HEK293 (cell line): ENCODE results near the gene BMERB1.

Source experiments
- KLF1 ChIP-seq: fragments of 450-650 bp; formaldehyde crosslinking; IDR thresholded peaks from 2 replicates; pipeline ENCODE4 v1.5.1; 2016; ENCODE audit warnings: missing biosample characterization, missing genetic modification characterization
- ZFP41 ChIP-seq: fragments of 450-650 bp; formaldehyde crosslinking; IDR thresholded peaks from 2 replicates; pipeline ENCODE4 v1.5.1; 2016; ENCODE audit warnings: missing biosample characterization, missing genetic modification characterization, borderline replicate concordance
- ZNF175 ChIP-seq: fragments of 450-650 bp; formaldehyde crosslinking; IDR thresholded peaks from 2 replicates; pipeline ENCODE4 v1.5.1; 2016; ENCODE audit warnings: missing biosample characterization, missing genetic modification characterization
- ZNF24 ChIP-seq: fragments of 450-650 bp; formaldehyde crosslinking; IDR thresholded peaks from 2 replicates; pipeline ENCODE4 v1.5.1; 2016; ENCODE audit warnings: missing biosample characterization, missing genetic modification characterization
- ZNF311 ChIP-seq: fragments of 450-650 bp; formaldehyde crosslinking; IDR thresholded peaks from 2 replicates; pipeline ENCODE4 v1.5.1; 2017; ENCODE audit warnings: missing biosample characterization, missing genetic modification characterization, borderline replicate concordance
- ZNF416 ChIP-seq: fragments of 450-650 bp; formaldehyde crosslinking; IDR thresholded peaks from 2 replicates; pipeline ENCODE4 v1.5.1; 2016; ENCODE audit warnings: missing biosample characterization, missing genetic modification characterization
- ZNF530 ChIP-seq: fragments of 450-650 bp; formaldehyde crosslinking; IDR thresholded peaks from 2 replicates; pipeline ENCODE4 v1.5.1; 2016; ENCODE audit warnings: low read depth, missing biosample characterization, missing genetic modification characterization
- ZNF596 ChIP-seq: fragments of 450-650 bp; IDR thresholded peaks from 2 replicates; pipeline ENCODE4 v1.5.0; 2018; ENCODE audit warnings: missing biosample characterization, mild to moderate bottlenecking, missing genetic modification characterization, moderate library complexity
- TF ChIP-seq, protein P1 (sequence below): fragments of 450-650 bp; formaldehyde crosslinking; IDR thresholded peaks from 2 replicates; pipeline ENCODE4 v1.5.1; 2016; ENCODE audit warnings: missing biosample characterization, missing genetic modification characterization
- TF ChIP-seq, protein P2 (sequence below): fragments of 450-650 bp; formaldehyde crosslinking; IDR thresholded peaks from 2 replicates; pipeline ENCODE4 v1.5.1; 2016; ENCODE audit warnings: missing biosample characterization, missing genetic modification characterization, low read depth
- TF ChIP-seq, protein P3 (sequence below): fragments of 450-650 bp; formaldehyde crosslinking; IDR thresholded peaks from 2 replicates; pipeline ENCODE4 v1.5.1; 2016; ENCODE audit warnings: missing biosample characterization, missing genetic modification characterization, borderline replicate concordance
- TF ChIP-seq, protein P4 (sequence below): fragments of 450-650 bp; IDR thresholded peaks from 2 replicates; pipeline ENCODE4 v1.5.1; 2018; ENCODE audit warnings: missing biosample characterization, mild to moderate bottlenecking, missing genetic modification characterization
- TF ChIP-seq, protein P5 (sequence below): fragments of 450-650 bp; formaldehyde crosslinking; IDR thresholded peaks from 2 replicates; pipeline ENCODE4 v1.5.1; 2016; ENCODE audit warnings: missing biosample characterization, missing genetic modification characterization

DNA sequence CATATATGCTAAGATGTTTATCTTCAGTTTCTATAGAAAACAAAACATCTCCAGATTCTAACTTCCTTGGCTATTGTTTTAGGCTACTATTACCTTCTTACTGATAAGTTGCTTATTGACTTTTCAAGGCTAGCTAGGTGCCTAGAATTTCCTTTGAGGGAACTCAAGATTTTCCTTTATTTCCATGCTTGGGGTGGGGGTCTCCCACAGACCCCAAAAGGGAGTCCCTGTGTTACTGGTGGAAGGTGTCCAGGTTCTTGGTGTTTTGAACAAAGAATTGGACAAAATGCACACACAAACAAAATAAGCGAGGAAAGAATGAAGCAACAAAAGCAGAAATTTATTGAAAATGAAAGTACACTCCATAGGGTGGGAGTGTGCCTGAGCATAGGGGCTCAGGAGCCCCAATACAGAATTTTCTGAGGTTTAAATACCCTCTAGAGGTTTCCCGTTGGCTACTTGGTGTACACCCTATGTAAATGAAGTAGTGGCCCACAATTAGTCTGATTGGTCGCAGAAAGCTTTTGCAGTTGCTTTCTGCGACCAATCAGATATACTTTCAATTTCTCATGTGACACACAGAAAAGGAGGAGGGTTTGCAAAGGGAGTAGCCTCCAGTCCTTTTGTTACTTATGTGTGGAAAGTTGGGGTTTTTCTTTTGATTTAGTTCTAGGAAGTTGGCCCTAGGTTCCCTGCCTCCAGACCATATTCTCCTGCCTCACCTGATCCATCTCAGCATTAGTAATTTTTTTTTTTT, 141.1 kb downstream of the BMERB1 start:
- TF ChIP-seq, protein P1, sequence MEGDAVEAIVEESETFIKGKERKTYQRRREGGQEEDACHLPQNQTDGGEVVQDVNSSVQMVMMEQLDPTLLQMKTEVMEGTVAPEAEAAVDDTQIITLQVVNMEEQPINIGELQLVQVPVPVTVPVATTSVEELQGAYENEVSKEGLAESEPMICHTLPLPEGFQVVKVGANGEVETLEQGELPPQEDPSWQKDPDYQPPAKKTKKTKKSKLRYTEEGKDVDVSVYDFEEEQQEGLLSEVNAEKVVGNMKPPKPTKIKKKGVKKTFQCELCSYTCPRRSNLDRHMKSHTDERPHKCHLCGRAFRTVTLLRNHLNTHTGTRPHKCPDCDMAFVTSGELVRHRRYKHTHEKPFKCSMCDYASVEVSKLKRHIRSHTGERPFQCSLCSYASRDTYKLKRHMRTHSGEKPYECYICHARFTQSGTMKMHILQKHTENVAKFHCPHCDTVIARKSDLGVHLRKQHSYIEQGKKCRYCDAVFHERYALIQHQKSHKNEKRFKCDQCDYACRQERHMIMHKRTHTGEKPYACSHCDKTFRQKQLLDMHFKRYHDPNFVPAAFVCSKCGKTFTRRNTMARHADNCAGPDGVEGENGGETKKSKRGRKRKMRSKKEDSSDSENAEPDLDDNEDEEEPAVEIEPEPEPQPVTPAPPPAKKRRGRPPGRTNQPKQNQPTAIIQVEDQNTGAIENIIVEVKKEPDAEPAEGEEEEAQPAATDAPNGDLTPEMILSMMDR (tag by site-specific recombination), result no peak
- TF ChIP-seq ZNF596 (no peak), ZNF24 (tag by site-specific recombination) (no peak), ZFP41 (tag by site-specific recombination) (no peak), KLF1 (tag by site-specific recombination) (no peak), ZNF416 (no peak), ZNF175 (tag by site-specific recombination) (no peak), ZNF530 (tag by site-specific recombination) (no peak), ZNF311 (tag by site-specific recombination) (no peak)
- TF ChIP-seq, protein P2, sequence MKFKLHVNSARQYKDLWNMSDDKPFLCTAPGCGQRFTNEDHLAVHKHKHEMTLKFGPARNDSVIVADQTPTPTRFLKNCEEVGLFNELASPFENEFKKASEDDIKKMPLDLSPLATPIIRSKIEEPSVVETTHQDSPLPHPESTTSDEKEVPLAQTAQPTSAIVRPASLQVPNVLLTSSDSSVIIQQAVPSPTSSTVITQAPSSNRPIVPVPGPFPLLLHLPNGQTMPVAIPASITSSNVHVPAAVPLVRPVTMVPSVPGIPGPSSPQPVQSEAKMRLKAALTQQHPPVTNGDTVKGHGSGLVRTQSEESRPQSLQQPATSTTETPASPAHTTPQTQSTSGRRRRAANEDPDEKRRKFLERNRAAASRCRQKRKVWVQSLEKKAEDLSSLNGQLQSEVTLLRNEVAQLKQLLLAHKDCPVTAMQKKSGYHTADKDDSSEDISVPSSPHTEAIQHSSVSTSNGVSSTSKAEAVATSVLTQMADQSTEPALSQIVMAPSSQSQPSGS, result no peak
- TF ChIP-seq, protein P3, sequence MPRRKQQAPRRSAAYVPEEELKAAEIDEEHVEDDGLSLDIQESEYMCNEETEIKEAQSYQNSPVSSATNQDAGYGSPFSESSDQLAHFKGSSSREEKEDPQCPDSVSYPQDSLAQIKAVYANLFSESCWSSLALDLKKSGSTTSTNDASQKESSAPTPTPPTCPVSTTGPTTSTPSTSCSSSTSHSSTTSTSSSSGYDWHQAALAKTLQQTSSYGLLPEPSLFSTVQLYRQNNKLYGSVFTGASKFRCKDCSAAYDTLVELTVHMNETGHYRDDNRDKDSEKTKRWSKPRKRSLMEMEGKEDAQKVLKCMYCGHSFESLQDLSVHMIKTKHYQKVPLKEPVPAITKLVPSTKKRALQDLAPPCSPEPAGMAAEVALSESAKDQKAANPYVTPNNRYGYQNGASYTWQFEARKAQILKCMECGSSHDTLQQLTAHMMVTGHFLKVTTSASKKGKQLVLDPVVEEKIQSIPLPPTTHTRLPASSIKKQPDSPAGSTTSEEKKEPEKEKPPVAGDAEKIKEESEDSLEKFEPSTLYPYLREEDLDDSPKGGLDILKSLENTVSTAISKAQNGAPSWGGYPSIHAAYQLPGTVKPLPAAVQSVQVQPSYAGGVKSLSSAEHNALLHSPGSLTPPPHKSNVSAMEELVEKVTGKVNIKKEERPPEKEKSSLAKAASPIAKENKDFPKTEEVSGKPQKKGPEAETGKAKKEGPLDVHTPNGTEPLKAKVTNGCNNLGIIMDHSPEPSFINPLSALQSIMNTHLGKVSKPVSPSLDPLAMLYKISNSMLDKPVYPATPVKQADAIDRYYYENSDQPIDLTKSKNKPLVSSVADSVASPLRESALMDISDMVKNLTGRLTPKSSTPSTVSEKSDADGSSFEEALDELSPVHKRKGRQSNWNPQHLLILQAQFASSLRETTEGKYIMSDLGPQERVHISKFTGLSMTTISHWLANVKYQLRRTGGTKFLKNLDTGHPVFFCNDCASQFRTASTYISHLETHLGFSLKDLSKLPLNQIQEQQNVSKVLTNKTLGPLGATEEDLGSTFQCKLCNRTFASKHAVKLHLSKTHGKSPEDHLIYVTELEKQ (tag by site-specific recombination), result no peak
- TF ChIP-seq, protein P4, sequence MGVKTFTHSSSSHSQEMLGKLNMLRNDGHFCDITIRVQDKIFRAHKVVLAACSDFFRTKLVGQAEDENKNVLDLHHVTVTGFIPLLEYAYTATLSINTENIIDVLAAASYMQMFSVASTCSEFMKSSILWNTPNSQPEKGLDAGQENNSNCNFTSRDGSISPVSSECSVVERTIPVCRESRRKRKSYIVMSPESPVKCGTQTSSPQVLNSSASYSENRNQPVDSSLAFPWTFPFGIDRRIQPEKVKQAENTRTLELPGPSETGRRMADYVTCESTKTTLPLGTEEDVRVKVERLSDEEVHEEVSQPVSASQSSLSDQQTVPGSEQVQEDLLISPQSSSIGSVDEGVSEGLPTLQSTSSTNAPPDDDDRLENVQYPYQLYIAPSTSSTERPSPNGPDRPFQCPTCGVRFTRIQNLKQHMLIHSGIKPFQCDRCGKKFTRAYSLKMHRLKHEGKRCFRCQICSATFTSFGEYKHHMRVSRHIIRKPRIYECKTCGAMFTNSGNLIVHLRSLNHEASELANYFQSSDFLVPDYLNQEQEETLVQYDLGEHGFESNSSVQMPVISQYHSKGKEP (tag by site-specific recombination), result no peak
- TF ChIP-seq, protein P5, sequence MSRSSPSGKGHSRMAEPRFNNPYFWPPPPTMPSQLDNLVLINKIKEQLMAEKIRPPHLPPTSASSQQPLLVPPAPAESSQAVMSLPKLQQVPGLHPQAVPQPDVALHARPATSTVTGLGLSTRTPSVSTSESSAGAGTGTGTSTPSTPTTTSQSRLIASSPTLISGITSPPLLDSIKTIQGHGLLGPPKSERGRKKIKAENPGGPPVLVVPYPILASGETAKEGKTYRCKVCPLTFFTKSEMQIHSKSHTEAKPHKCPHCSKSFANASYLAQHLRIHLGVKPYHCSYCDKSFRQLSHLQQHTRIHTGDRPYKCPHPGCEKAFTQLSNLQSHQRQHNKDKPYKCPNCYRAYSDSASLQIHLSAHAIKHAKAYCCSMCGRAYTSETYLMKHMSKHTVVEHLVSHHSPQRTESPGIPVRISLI, result no peak
